Kidney capillary endothelial cell (primary cell): ENCODE data around the gene POTEG.
"Not testable (repeated sequence)": the region's sequence is repeated elsewhere in the genome, so short reads cannot be mapped to it uniquely, and the experiment has no call there.

ENCODE experiments used
- DNase-seq: peaks from one replicate; pipeline ENCODE4 v3.0.0-alpha.2; 2018; ENCODE audit warnings: low spot score

Gene POTEG

GRCh38 chr14:19434241-19434640 lies at the start of gene POTEG:
Gene POTEG, minus strand, starts transcription at chr14:19434341. Its CDS starts 52 bp downstream, at chr14:19434289.
- not testable (repeated sequence) for DNase-seq

- DNase-seq, result not testable (repeated sequence)
Measured at GRCh38 chr14:19482093-19482492, 48.0 kb upstream of the POTEG start.

GRCh38 chr14:19481421-19481820 lies 47.3 kb upstream of the POTEG start:
- DNase-seq, result not testable (repeated sequence)

DNA sequence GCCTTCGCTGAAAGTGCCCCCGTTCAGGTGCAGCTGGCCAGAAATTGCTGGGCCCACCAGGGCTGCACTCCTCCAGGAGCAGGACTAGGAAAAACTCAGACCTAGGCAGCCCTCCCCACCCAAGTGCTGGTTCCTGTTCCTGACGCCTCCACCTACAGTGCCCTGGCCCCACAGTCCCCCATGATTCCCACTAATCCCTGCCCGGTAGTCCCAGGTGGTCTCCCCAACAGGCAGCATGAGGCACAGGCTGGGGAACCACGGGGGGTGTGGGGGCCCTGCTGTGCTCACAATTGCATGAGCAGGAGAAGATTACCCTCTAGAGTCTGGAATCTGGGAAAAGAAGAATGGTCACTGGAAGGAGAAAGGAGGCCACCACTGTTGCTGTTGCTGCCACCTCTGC lies 46.4 kb upstream of the POTEG start:
- not testable (repeated sequence) for DNase-seq

GRCh38 chr14:19445761-19446160 lies 11.6 kb upstream of the POTEG start:
- DNase-seq, result not testable (repeated sequence)

GRCh38 chr14:19439826-19440225 lies 5.7 kb upstream of the POTEG start:
- DNase-seq, result not testable (repeated sequence)

DNA sequence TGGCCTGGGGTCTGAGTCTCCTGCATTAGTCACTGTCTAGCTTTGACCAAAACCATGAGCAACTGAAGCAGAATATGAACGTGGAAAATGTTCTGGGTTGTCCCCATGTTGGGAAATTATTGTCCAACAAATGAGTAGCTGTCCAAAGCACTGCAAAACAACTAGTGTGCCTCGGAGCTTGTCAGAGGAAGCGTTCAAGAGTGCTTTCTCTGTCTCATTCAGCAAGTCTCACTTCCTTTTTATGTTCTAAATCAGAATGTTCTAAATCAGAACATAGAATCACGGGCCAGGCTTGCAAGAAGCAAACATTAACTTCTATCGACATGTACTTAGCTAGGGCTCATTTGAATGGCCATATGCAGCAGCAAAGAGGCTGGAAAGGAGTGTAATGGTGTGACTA lies 5.1 kb upstream of the POTEG start:
- DNase-seq, result not testable (repeated sequence)

DNA sequence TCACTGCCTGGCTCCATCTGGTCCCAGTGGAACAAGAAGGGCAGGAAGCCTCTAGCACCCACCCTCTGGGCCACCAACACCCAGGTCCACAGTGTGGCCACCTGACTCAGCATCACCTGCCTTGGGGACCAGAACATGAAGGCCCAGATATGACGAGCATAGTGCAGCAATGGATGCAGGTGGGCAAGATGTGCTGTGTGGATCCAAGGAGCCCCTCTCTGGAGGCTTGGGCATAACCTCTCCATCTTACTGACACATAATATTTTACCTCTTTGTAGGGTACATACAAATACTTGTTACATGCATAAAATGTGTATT lies 2.9 kb upstream of the POTEG start:
- not testable (repeated sequence) for DNase-seq

DNA sequence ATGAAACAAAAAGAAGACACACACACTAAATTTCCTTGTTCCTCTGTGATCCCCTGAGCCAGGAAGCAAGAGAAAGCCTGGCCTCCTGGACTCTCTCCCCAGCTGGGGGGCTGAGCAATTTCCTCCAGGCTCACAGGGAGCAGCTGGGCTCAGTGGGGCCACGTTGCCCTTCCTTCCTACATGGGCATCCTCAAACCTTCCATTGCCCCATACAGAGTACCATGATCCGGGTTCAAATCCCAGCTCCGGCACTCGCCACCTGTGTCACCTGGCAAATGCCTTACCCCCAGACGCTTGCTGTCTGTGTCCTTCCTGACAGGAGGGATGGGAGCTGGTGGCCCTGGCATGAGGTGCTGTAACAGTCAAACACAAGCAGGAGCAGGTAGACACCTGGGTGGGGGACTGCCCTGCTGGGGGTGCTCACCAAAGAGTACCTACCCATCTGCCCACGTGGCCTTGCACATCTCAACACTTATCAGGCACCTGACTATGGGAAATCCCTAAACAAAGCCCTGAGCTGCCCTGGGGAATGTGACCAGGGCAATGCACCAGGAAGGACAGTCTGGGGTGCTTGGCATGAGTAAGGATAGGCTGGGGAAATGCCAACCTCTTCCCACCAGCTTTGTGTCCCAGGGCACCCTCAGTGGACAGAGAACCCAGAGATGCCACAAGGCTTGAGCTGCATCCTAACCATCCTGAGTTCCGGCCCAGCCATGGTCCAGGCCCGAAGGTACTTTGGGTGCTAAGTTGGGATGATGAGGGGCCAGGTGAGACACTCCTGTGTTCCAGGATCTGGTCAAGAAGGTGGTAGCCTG lies 2.4 kb upstream of the POTEG start:
- DNase-seq, result not testable (repeated sequence)

GRCh38 chr14:19435852-19436251 lies 1.7 kb upstream of the POTEG start:
- DNase-seq, result not testable (repeated sequence)

- not testable (repeated sequence) for DNase-seq
Measured at GRCh38 chr14:19434891-19435290, 750 bp upstream of the POTEG start.

DNA sequence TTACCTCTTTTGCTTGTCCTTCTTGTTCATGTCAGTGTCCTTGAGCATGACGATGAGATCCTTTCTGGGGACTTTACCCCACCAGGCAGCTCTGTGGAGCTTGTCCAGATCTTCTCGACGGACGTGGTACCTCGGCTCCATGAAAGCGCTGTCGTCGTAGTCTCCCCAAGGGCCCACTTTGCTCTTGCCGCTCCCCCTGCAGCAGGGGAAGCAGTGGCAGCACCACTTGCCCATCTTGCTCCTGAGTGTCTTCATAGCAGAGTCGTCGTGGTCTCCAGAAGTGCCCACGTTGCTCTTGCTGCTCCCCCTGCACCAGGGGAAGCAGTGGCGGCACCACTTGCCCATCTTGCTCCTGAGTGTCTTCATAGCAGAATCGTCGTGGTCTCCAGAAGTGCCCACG lies 376 bp downstream of the POTEG start:
- not testable (repeated sequence) for DNase-seq

- not testable (repeated sequence) for DNase-seq
Measured at GRCh38 chr14:19408519-19408918, 25.6 kb downstream of the POTEG start.

DNA sequence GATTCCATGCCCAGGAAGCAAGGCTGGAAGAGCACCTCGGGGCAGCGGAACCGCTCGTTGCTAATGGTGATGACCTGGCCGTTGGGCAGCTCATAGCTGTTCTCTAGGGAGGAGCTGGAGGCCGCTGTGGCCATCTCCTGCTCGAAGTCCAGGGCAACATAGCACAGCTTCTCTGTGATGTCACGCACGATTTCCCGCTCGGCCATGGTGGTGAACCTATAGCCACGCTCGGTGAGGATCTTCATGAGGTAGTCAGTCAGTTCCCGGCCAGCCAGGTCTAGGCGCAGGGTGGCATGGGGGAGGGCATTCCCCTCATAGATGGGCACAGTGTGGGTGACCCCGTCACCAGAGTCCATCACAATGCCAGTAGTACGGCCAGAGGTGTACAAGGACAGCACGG lies 32.0 kb downstream of the POTEG start:
- not testable (repeated sequence) for DNase-seq

DNA sequence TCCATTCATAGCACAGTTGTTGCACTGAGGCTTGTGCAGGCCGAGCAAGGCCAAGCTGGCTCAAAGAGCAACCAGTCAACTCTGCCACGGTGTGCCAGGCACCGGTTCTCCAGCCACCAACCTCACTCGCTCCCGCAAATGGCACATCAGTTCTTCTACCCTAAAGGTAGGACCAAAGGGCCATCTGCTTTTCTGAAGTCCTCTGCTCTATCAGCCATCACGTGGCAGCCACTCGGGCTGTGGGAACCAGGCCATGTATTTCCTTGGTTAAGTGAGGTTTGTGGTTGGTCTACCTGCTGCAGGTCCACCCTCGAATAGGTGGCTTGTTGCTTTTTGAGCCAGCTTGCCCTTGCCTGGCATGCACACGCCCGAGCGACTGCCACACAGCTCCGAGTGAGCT lies 39.4 kb downstream of the POTEG start:
- not testable (repeated sequence) for DNase-seq

DNA sequence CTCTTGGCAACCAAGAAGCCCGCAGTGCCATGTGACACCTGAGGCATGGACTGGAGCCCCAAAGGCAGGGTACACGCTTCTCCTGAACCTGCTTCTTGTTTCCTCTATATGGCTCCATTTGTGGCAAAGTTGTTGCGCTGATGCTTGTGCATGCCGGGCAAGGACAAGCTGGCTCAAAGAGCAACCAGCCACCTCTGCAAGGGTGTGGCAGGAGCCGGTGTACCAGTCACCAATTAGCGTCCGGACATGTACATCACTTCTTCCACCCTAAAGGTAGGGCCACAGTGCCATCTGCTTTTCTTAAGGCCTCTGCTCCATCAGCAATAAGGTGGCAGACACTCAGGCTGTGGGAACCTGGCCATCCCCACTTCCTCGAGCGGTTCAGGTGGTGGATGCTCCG lies 43.9 kb downstream of the POTEG start:
- DNase-seq, result not testable (repeated sequence)

GRCh38 chr14:19388741-19389140 lies 45.4 kb downstream of the POTEG start:
- not testable (repeated sequence) for DNase-seq

GRCh38 chr14:19386996-19387395 lies 47.1 kb downstream of the POTEG start:
- not testable (repeated sequence) for DNase-seq

- DNase-seq, result not testable (repeated sequence)
Measured at GRCh38 chr14:19386309-19386708, 47.8 kb downstream of the POTEG start.

DNA sequence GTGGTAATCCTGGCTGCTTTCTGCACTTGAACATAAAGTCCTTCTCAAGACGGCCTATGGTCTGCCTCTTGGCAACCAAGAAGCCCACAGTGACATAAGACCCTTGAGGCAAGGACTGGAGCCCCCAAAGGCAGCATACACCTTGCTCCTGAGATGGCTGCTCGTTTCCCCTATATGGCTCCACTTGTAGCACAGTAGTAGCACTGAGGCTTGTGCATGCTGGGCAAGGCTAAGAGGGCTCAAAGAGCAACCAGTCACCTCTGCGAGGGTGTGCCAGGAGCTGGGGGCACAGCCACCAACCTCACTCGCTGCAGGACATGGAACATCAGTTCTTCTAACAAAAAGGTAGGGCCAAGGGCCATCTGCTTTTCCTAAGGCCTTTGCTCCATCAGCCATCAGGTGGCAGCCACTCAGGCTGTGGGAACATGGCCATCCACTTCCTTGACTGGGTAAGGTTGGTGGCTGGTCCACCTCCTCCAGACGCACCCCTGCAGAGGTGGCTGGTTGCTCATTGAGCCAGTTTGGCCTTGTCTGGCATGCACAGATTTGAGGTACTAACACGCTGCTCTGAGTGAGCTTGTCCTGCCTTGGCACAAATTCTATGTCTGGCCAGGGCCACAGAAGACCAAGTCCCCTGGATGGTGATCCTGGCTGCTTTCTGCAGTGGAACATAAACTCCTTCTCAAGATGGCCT lies 49.9 kb downstream of the POTEG start:
- DNase-seq, result not testable (repeated sequence)

- DNase-seq, result not testable (repeated sequence)
Measured at GRCh38 chr14:19383008-19383584, 51.0 kb downstream of the POTEG start.

DNA sequence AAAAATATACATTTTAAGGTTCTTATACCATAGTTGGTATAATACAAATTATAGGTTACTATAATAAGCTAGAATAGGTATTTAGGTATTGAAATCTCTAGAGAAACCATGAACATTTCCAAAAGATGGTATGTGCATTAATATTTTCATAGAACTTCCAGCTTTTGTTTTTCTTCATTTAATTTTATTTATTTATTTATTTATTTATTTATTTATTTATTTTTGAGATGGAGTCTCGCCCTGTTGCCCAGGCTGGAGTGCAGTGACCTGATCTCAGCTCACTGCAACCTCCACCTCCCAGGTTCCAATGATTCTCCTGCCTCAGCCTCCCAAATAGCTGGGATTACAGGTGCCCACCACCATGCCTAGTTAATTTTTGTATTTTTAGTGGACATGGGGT lies 54.0 kb downstream of the POTEG start:
- DNase-seq, result not testable (repeated sequence)

GRCh38 chr14:19374451-19374903 lies 59.7 kb downstream of the POTEG start:
- DNase-seq, result not testable (repeated sequence)
